Measurements from ENCODE around the gene ZNF563.
"Not testable (repeated sequence)": the region's sequence is repeated elsewhere in the genome, so short reads cannot be mapped to it uniquely, and the experiment has no call there.

DNA sequence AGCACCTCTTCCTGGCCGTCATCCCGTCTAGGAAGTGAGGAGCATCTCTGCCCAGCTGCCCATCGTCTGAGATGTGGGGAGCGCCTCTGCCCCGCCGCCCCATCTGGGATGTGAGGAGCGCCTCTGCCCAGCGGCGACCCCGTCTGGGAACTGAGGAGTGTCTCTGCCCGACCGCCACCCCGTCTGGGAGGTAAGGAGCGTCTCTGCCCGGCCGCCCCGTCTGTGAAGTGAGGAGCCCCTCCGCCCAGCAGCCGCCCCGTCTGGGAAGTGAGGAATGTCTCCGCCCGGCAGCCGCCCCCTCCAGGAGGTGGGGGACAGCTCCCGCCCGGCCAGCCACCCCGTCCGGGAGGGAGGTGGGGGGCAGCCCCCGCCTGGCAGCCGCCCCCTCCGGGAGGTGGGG lies 28.8 kb upstream of the ZNF563 start:
- TF ChIP-seq, protein P1, sequence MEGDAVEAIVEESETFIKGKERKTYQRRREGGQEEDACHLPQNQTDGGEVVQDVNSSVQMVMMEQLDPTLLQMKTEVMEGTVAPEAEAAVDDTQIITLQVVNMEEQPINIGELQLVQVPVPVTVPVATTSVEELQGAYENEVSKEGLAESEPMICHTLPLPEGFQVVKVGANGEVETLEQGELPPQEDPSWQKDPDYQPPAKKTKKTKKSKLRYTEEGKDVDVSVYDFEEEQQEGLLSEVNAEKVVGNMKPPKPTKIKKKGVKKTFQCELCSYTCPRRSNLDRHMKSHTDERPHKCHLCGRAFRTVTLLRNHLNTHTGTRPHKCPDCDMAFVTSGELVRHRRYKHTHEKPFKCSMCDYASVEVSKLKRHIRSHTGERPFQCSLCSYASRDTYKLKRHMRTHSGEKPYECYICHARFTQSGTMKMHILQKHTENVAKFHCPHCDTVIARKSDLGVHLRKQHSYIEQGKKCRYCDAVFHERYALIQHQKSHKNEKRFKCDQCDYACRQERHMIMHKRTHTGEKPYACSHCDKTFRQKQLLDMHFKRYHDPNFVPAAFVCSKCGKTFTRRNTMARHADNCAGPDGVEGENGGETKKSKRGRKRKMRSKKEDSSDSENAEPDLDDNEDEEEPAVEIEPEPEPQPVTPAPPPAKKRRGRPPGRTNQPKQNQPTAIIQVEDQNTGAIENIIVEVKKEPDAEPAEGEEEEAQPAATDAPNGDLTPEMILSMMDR (IDR thresholded peaks at IDR 0.05) = not testable (repeated sequence)
- TF ChIP-seq POLR2A, POLR2AphosphoS5, EP300 (IDR thresholded peaks at IDR 0.05): not testable (repeated sequence)

All from gastroesophageal sphincter (tissue), 3 donors.